Vagina (tissue), 2 donors: ENCODE measurements around the gene RNF223. TPM values are rescaled to one million over a fixed set of nuclear protein-coding genes. Genes with fewer than 3 reads are reported as not detected.
"Not testable (repeated sequence)": the region's sequence is repeated elsewhere in the genome, so short reads cannot be mapped to it uniquely, and the experiment has no call there.

ENCODE experiments used
- DNase-seq, 2 donors: peaks; one replicate each; pipeline ENCODE4 v3.0.0-alpha.2; 2017; ENCODE audit errors: extremely low spot score in 2 of 2
- H3K27ac ChIP-seq: fragments of 200-600 bp; sonication (generic); one replicate; pipeline ENCODE4 v1.5.1; 2019
- H3K27me3 ChIP-seq: fragments of 200-600 bp; sonication (generic); one replicate; pipeline ENCODE4 v1.5.1; 2019
- H3K36me3 ChIP-seq, 2 donors: fragments of 200-600 bp; sonication (generic); one replicate each; pipeline ENCODE4 v1.5.1; 2017 to 2019
- H3K4me1 ChIP-seq: fragments of 200-600 bp; sonication (generic); one replicate; pipeline ENCODE4 v1.5.1; 2019
- H3K4me3 ChIP-seq, 2 donors: fragments of 200-600 bp; sonication (generic); 1 replicate in 1 of 2; 2 replicates in 1 of 2; pipeline ENCODE4 v1.5.1; 2016 to 2019
- H3K9me3 ChIP-seq: fragments of 200-600 bp; sonication (generic); one replicate; pipeline ENCODE4 v1.5.1; 2019
- POLR2A ChIP-seq, 2 donors: fragments of 450-650 bp; IDR thresholded peaks; one replicate each; pipeline ENCODE4 v1.6.1; 2017; ENCODE audit warnings: antibody characterized with exemption in 2 of 2, mild to moderate bottlenecking in 2 of 2, moderate library complexity in 2 of 2
- POLR2AphosphoS5 ChIP-seq, 2 donors: sonication (generic); formaldehyde crosslinking; IDR thresholded peaks; one replicate each; pipeline ENCODE4 v1.9.0; 2017; ENCODE audit warnings: antibody characterized with exemption in 2 of 2, mild to moderate bottlenecking in 2 of 2, low read depth in 1 of 2; ENCODE audit not compliant: insufficient read depth in 1 of 2
- intact Hi-C: fragments of 100-400 bp; cut with DNase I; formaldehyde crosslinking; loops from one replicate; pipeline ENCODE4 v1.15.1; 2023
- total RNA-seq: library from RNA; depleted of rRNA; stranded (reverse); fragments of >200 nt; gene quantifications from one replicate; pipeline ENCODE4 v1.2.3, GENCODE V29; 2016
- TF ChIP-seq, protein P1 (sequence below), 3 experiments: fragments of 450-650 bp in 2 of 3; fragments of 200-600 bp in 1 of 3; sonication (generic) in 1 of 3; IDR thresholded peaks; one replicate each; pipeline ENCODE4 v1.5.1; 2017 to 2019; ENCODE audit warnings: antibody characterized with exemption in 3 of 3, mild to moderate bottlenecking in 2 of 3, moderate library complexity in 2 of 3

The RNF223 gene
- total RNA-seq, 1 donor from 2014 or later = 4.9 TPM

DNA sequence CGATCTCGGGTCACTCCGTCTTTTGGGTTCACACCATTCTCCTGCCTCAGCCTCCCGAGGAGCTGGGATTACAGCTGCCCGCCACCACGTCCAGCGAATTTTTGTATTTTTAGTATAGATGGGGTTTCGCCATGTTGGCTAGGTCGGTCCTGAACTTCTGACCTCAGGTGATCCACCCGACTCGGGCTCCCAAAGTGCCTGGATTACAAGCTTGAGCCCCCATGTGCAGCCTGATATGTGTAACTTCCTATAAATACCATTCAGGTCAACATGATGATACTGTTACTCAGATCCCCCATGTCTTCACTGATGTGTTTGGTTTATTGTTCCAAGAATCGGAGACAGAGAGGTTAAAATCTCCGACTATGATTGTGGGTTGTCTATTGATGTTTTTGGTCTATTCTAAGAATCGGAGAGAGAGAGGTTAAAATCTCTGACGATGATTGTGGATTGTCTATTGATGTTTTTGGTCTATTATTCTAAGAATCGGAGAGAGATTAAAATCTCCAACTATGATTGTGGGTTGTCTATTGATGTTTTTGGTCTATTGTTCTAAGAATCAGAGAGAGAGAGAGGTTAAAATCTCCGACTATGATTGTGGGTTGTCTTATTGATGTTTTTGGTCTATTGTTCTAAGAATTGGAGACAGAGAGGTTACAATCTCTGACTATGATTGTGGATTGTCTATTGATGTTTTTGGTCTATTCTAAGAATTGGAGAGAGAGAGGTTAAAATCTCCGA is 24.7 kb upstream of the RNF223 start:
- no peaks in the 10 kb centered on the region for H3K9me3 ChIP-seq
- no peak overlapping the region for H3K4me3 ChIP-seq
- DNase-seq = no peak
- intact Hi-C loops = no loop called here
- H3K4me1 ChIP-seq = no peaks in the 10 kb centered on the region
- no peak overlapping the region for H3K27ac ChIP-seq
- H3K36me3 ChIP-seq = no peaks in the 10 kb centered on the region
- TF ChIP-seq, protein P1, sequence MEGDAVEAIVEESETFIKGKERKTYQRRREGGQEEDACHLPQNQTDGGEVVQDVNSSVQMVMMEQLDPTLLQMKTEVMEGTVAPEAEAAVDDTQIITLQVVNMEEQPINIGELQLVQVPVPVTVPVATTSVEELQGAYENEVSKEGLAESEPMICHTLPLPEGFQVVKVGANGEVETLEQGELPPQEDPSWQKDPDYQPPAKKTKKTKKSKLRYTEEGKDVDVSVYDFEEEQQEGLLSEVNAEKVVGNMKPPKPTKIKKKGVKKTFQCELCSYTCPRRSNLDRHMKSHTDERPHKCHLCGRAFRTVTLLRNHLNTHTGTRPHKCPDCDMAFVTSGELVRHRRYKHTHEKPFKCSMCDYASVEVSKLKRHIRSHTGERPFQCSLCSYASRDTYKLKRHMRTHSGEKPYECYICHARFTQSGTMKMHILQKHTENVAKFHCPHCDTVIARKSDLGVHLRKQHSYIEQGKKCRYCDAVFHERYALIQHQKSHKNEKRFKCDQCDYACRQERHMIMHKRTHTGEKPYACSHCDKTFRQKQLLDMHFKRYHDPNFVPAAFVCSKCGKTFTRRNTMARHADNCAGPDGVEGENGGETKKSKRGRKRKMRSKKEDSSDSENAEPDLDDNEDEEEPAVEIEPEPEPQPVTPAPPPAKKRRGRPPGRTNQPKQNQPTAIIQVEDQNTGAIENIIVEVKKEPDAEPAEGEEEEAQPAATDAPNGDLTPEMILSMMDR (IDR thresholded peaks at IDR 0.05) = no peak
- TF ChIP-seq POLR2AphosphoS5 (IDR thresholded peaks at IDR 0.05; ENCODE audit: insufficient read depth in 1 of 2, low read depth in 1 of 2) (no peak), POLR2A (IDR thresholded peaks at IDR 0.05) (no peak)
- no peaks in the 10 kb centered on the region for H3K27me3 ChIP-seq

DNA sequence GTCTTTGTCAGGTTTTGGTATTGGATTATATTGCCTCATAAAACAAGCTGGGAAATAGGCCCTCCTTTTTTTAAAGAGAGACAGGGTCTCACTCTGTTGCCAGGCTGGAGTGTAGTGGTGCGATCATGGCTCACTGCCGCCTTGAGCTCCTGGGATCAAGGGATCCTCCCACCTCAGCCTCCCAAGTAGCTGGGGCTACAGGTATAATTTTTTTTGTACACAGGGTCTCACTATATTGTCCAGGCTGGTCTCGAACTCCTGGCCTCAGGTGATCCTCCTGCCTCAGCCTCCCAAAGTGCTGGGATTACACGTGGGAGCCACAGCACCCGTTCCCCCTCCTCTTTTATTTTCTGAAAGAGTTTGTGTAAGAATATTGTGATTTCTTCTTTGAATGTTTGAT is 22.0 kb upstream of the RNF223 start:
- H3K4me1 ChIP-seq, H3K9me3 ChIP-seq, intact Hi-C loops, DNase-seq, H3K4me3 ChIP-seq, H3K27ac ChIP-seq, H3K36me3 ChIP-seq, H3K27me3 ChIP-seq: not testable (repeated sequence)

DNA sequence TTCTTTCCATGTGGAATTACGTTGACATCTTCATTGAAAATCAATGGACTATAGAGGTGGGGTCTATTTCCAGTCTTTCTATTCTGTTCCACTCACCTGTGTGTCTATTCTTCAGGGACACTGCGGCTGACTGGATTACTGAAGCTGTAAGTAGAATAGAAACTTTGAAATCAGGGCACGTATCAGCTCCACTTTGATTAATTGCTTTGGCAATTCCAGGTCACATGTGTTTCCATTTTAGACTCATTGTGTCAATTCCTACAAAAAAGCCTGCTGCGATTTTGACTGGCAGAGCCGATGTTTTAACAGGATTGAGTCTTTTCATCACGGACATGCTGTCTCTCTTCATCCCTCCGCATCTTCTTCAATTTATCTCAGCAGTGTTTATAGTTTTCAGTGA is 20.9 kb upstream of the RNF223 start:
- H3K4me1 ChIP-seq = no peaks in the 10 kb centered on the region
- DNase-seq = no peak
- H3K9me3 ChIP-seq = no peaks in the 10 kb centered on the region
- TF ChIP-seq, protein P1 (IDR thresholded peaks at IDR 0.05) = no peak
- TF ChIP-seq POLR2AphosphoS5 (IDR thresholded peaks at IDR 0.05; ENCODE audit: insufficient read depth in 1 of 2, low read depth in 1 of 2) (no peak), POLR2A (IDR thresholded peaks at IDR 0.05) (no peak)
- H3K4me3 ChIP-seq = no peak overlapping the region
- H3K27me3 ChIP-seq = no peaks in the 10 kb centered on the region
- intact Hi-C loops = no loop called here
- no peaks in the 10 kb centered on the region for H3K36me3 ChIP-seq
- H3K27ac ChIP-seq = no peak overlapping the region

DNA sequence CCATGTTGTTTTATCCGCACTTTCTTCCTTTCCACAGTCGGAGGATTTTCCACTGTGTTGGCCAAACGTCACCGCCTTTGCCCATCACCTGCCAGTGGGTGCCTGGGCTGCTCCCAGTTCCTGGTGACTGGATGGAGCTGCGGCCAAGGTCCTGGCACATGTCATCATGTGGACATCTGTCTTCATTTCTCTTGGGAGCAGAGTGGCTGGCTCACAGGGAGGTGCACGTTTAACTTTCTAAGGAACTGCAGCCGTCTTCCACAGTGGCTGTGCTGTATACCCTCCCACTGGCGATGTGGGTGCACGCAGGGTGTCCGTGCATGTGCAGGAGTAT is 19.5 kb upstream of the RNF223 start:
- Histone ChIP-seq H3K9me3 (no peaks in the 10 kb centered on the region), H3K4me1 (no peaks in the 10 kb centered on the region), H3K27me3 (no peaks in the 10 kb centered on the region), H3K4me3 (no peak overlapping the region), H3K36me3 (no peaks in the 10 kb centered on the region), H3K27ac (no peak overlapping the region)
- TF ChIP-seq, protein P1 (IDR thresholded peaks at IDR 0.05) = no peak
- TF ChIP-seq POLR2AphosphoS5 (IDR thresholded peaks at IDR 0.05; ENCODE audit: insufficient read depth in 1 of 2, low read depth in 1 of 2) (no peak), POLR2A (IDR thresholded peaks at IDR 0.05) (no peak)
- no peak for DNase-seq
- intact Hi-C loops = no loop called here

DNA sequence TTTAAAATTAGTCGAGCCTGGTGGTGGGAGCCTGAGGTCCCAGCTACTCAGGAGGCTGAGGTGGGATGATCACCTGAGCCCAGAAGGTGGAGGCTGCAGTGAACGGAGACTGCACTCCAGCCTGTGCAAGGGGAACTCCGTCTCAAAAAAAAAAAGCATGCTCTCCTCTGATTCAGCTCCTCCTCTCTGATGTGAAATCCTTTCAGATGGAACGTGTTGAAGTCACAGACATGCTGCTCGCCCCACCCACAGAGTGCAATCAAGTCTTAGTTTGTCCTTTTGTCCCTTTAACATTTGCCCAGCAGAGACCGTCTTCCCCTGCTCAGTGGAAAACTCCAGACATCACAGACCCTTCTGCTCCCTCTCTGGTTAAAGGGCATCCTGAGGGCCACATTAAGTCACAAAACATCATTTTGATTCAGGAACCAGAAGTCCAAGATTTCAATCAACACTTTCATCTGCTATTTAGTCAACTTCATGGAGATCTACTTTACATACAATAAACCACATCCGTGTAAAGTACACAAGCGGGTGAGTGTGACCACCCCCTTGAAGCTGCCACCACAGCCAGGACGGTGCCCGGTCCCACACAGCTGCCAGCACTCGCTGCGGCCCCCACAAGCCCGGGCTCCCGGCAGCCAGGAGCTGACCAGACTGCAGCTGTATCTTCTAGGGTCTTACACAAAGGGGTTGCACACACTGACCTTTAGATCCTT is 18.9 kb upstream of the RNF223 start:
- TF ChIP-seq, protein P1 (IDR thresholded peaks at IDR 0.05) = no peak
- TF ChIP-seq POLR2A (IDR thresholded peaks at IDR 0.05) (no peak), POLR2AphosphoS5 (IDR thresholded peaks at IDR 0.05; ENCODE audit: insufficient read depth in 1 of 2, low read depth in 1 of 2) (no peak)
- Histone ChIP-seq H3K4me3 (no peak overlapping the region), H3K36me3 (no peaks in the 10 kb centered on the region), H3K27ac (no peak overlapping the region), H3K4me1 (no peaks in the 10 kb centered on the region), H3K27me3 (no peaks in the 10 kb centered on the region), H3K9me3 (no peaks in the 10 kb centered on the region)
- intact Hi-C loops = no loop called here
- no peak for DNase-seq
